Heart left ventricle (tissue), 16 donors: ENCODE measurements around the gene OAS2. TPM values are rescaled to one million over a fixed set of nuclear protein-coding genes. Genes with fewer than 3 reads are reported as not detected.

Source experiments
- ATAC-seq, 4 donors: fragments of 200-7000 bp; cut with Tn5 transposase; one replicate each; pipeline ENCODE4 v1.9.1; 2020 to 2022; ENCODE audit warnings: moderate library complexity in 4 of 4, mild to moderate bottlenecking in 3 of 4, moderate number of reproducible peaks in 1 of 4
- DNase-seq, 5 donors: peaks; one replicate each; pipeline ENCODE4 v3.0.0-alpha.2; 2020
- H3K27ac ChIP-seq, 12 donors: fragments of 200-600 bp; sonication (generic) in 4 of 12; one replicate each; pipeline versions ENCODE4 v1.5.0 to v1.8.0; 2016 to 2022; ENCODE audit warnings: mild to moderate bottlenecking in 2 of 12
- H3K27me3 ChIP-seq, 9 donors: fragments of 200-600 bp; sonication (generic) in 2 of 9; one replicate each; pipeline versions ENCODE4 v1.5.1 to v1.8.0; 2016 to 2022; ENCODE audit warnings: mild to moderate bottlenecking in 3 of 9
- H3K36me3 ChIP-seq, 9 donors: fragments of 200-600 bp; sonication (generic) in 2 of 9; one replicate each; pipeline versions ENCODE4 v1.5.0 to v1.8.0; 2018 to 2022; ENCODE audit warnings: mild to moderate bottlenecking in 2 of 9
- H3K4me1 ChIP-seq, 12 donors: fragments of 200-600 bp; sonication (generic) in 4 of 12; one replicate each; pipeline versions ENCODE4 v1.5.0 to v1.8.0; 2016 to 2022; ENCODE audit warnings: mild to moderate bottlenecking in 3 of 12
- H3K4me3 ChIP-seq, 12 donors: fragments of 200-600 bp; sonication (generic) in 4 of 12; one replicate each; pipeline versions ENCODE4 v1.5.0 to v1.8.0; 2017 to 2022; ENCODE audit warnings: mild to moderate bottlenecking in 9 of 12, moderate library complexity in 4 of 12
- H3K9me3 ChIP-seq, 12 donors: fragments of 200-600 bp; sonication (generic) in 4 of 12; one replicate each; pipeline versions ENCODE4 v1.5.0 to v1.8.0; 2016 to 2022; ENCODE audit warnings: mild to moderate bottlenecking in 1 of 12
- POLR2A ChIP-seq, 2 donors: fragments of 450-650 bp; IDR thresholded peaks; one replicate each; pipeline ENCODE4 v1.6.1; 2017; ENCODE audit warnings: antibody characterized with exemption in 2 of 2, mild to moderate bottlenecking in 2 of 2, moderate library complexity in 2 of 2
- WGBS, 4 donors: extraction: QIAGEN DNeasy Blood & Tissue Kit in 2 of 4; methylation state at CpG; one replicate each; pipeline versions ENCODE4 v1.1.5 to v1.1.7; 2013 to 2018; 5-methylcytosine and 5-hydroxymethylcytosine counted together
- intact Hi-C, 10 donors: fragments of 100-400 bp; cut with DNase I; formaldehyde crosslinking; loops; one replicate each; pipeline versions ENCODE4 v1.11.1 to v1.14.2; 2022
- polyA plus RNA-seq, 2 donors: library from polyadenylated mRNA; stranded (reverse); fragments of 200-250 nt; gene quantifications; one replicate each; pipeline ENCODE4 v1.2.3, GENCODE V29; 2013
- total RNA-seq, 9 donors: library from RNA; depleted of rRNA in 2 of 9; stranded (reverse); fragments of >200 nt in 2 of 9; fragmentation: NEBNext Ultra II Directional in 3 of 9; extraction: Animal tissue kit (Norgen Biotek cat#: 25700) in 3 of 9; gene quantifications; one replicate each; pipeline versions ENCODE4 v1.1.0 to v1.2.4, GENCODE V29; 2016 to 2023
- TF ChIP-seq, protein P1 (sequence below), 12 donors: fragments of 200-600 bp; sonication (generic) in 4 of 12; IDR thresholded peaks; one replicate each; pipeline versions ENCODE4 v1.5.0 to v1.8.0; 2018 to 2022; ENCODE audit warnings: antibody characterized with exemption in 12 of 12, mild to moderate bottlenecking in 5 of 12
- donor health status: ischemic (EF 13 %, LVEDD 7.1; RV severe dilation, severe dysfunction).
- donor health status: healthy with polysubstance abuse.
- donor health status: DM: no; HTN: yes; CAD: no.
- donor health status: DM: no; HTN: no; CAD: no.
- donor health status: ischemic (EF 25% LVEDD 6.9; RV normal size, moderate dysfunction).
- donor health status: ischemic (EF 25% LVEDD 5.7; RV mildly dilated, moderate dysfunction).
- donor health status: healthy.
- donor health status: DM: yes; HTN: yes; CAD: no.
- donor health status: ischemic (EF 35%, LVEDD 5.7; RV mildly dilated, moderate dysfunction).
- donor health status: nonischemic (EF 11% LVEDD 7.7; RV severe dilation, severe dysfunction).
- donor health status: DM: yes; HTN: yes; CAD: no.
- donor health status: PGD.
- donor health status: ischemic (EF 29% LVEDD 5.4; RV normal size, mild dysfunction).
- donor health status: nonischemic (EF 23%, LVEDD 6.1; RV moderate dilation, normal function).

Gene OAS2
- total and polyA plus RNA-seq, 11 donors: 3.8 to 46.1 (median 7.3) TPM

DNA sequence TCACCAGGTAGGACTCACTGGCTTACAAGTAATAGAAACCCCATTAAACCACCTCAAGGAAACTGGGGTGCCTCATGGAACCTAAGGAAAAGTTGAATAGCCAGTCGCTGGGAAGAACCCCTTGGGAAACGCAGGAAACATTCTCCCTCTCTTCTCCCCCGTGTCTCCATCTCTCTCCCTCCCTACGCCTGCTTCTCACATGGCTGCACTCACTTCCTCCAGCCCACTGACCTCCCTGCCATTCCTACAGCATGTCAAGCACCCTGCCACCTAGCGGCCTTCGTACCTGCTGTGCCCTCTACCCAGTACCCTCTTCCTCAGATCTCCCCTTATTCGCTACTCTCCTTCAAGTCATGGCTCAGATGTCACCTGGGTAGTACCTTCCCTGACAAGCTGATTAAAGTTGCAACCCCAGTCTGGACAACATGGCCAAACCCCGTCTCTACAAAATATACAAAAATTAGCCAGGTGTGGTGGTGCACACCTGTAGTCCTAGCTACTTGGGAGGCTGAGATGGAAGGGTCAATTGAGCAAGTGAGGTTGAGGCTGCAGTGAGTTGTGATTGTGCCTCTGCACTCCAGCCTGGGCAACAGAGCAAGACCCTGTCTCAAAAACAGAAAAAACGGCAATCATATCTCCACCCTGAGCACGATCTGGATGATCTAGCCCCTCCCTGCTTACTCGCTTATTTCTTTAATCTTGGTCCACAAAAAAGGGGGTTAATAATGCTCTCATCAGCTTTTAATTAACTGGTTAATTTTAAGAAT is 71.8 kb downstream of the OAS2 start:
- no peaks in the 10 kb centered on the region for H3K9me3 ChIP-seq
- TF ChIP-seq POLR2A (IDR thresholded peaks at IDR 0.05): no peak
- TF ChIP-seq, protein P1, sequence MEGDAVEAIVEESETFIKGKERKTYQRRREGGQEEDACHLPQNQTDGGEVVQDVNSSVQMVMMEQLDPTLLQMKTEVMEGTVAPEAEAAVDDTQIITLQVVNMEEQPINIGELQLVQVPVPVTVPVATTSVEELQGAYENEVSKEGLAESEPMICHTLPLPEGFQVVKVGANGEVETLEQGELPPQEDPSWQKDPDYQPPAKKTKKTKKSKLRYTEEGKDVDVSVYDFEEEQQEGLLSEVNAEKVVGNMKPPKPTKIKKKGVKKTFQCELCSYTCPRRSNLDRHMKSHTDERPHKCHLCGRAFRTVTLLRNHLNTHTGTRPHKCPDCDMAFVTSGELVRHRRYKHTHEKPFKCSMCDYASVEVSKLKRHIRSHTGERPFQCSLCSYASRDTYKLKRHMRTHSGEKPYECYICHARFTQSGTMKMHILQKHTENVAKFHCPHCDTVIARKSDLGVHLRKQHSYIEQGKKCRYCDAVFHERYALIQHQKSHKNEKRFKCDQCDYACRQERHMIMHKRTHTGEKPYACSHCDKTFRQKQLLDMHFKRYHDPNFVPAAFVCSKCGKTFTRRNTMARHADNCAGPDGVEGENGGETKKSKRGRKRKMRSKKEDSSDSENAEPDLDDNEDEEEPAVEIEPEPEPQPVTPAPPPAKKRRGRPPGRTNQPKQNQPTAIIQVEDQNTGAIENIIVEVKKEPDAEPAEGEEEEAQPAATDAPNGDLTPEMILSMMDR (IDR thresholded peaks at IDR 0.05): peak in 2 of 12 donors; percentile 9 to 20
- intact Hi-C loops: loop anchor here (2.0 to 5.0 kb wide), 9 partner anchors 47 to 125 kb away; no protein-coding TSS in a partner anchor
- 46 to 55% (median 48%) methylated on average over 11 of the region's 11 CpGs for WGBS, 4 donors
- peaks cover 0 to 21% (median 4%) of the 10 kb centered on the region in 9 donors for H3K27me3 ChIP-seq
- H3K27ac ChIP-seq: no peak overlapping the region
- DNase-seq (no peak), ATAC-seq (no peak)
- H3K36me3 ChIP-seq: no peaks in the 10 kb centered on the region
- no peaks in the 10 kb centered on the region for H3K4me1 ChIP-seq
- no peak overlapping the region for H3K4me3 ChIP-seq

DNA sequence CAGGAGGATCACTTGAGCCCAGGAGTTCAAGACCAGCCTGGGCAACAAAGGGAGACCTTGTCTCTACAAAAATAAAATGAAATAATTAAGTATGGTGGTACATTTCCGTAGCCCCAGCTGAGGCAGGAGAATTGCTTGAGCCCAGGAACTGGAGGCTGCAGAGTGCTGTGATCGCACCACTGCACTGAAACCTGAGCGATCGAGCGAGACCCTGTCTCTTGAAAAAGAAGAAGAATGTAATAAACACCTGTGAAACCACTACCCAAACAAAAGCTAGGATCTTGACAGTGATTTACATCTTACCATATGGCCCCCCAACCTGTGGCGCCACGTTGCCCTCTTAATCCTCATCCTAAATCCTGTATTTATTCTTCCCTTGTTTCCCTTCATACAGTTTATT is 72.5 kb downstream of the OAS2 start:
- Histone ChIP-seq H3K9me3 (no peaks in the 10 kb centered on the region), H3K36me3 (no peaks in the 10 kb centered on the region), H3K27me3 (peaks cover 0 to 27% (median 5%) of the 10 kb centered on the region in 9 donors), H3K27ac (no peak overlapping the region), H3K4me1 (no peaks in the 10 kb centered on the region), H3K4me3 (no peak overlapping the region)
- TF ChIP-seq, protein P1 (IDR thresholded peaks at IDR 0.05): no peak
- TF ChIP-seq POLR2A (IDR thresholded peaks at IDR 0.05): no peak
- intact Hi-C loops: loop anchor here in 2 of 10 donors (2.0 to 5.0 kb wide), 3 partner anchors 47 to 122 kb away; no protein-coding TSS in a partner anchor
- DNase-seq: no peak
- ATAC-seq: no peak
- WGBS, 4 donors: 87 to 95% (median 88%) methylated on average over 7 of the region's 7 CpGs

DNA sequence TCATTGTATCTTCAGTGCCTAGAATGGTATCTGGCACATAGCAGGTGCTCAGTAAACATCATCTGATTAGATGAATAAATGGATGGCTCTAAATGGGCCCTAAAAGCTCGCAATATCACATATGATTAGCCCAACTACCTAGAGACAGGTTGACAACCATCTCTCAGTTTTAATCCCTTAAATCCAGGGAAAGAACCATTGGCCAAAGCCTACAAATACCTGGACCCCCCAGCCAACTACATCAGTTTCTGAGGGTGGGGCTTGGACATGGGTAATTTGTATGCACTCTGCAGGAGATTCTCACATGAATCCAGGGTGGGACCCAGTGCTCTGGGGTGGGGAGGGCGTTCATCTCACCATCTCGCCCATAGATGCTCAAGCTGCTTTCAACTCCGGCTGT is 73.4 kb downstream of the OAS2 start:
- Histone ChIP-seq H3K27me3 (peaks cover 4 to 37% (median 13%) of the 10 kb centered on the region in 9 donors), H3K4me3 (no peak overlapping the region), H3K27ac (no peak overlapping the region), H3K4me1 (peaks cover 0 to 7% (median 1%) of the 10 kb centered on the region in 12 donors), H3K36me3 (no peaks in the 10 kb centered on the region), H3K9me3 (no peaks in the 10 kb centered on the region)
- no peak for DNase-seq
- WGBS, 4 donors: 84 to 91% (median 86%) methylated on average over 4 of the region's 4 CpGs
- TF ChIP-seq, protein P1 (IDR thresholded peaks at IDR 0.05): no peak
- TF ChIP-seq POLR2A (IDR thresholded peaks at IDR 0.05): no peak
- intact Hi-C loops: loop anchor here in 2 of 10 donors (2.0 to 5.0 kb wide), 3 partner anchors 46 to 121 kb away; no protein-coding TSS in a partner anchor
- ATAC-seq: no peak

DNA sequence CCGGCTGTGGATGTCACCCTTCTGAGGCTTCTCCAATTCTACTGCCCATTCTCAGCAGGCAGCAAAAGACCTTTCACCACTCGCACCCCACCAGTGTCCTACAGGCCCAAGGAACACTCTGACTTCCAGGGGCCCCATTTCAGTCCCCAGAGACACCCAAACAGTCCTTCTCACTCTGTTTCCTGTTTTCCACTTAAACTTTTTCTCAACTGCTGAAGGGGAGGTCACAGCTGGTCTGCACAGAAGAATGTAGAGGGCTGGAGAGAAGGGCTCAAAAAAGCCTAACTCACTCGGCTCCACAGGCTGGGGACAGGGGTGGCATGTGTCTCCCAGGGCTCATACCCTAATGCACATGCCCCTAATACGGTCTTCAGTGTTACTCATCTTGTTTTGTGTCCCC is 74.0 kb downstream of the OAS2 start:
- Histone ChIP-seq H3K4me3 (no peak overlapping the region), H3K9me3 (no peaks in the 10 kb centered on the region), H3K36me3 (no peaks in the 10 kb centered on the region), H3K27me3 (peaks cover 8 to 42% (median 19%) of the 10 kb centered on the region in 9 donors), H3K27ac (no peak overlapping the region), H3K4me1 (peaks cover 0 to 12% (median 5%) of the 10 kb centered on the region in 12 donors)
- intact Hi-C loops: loop anchor here in 2 of 10 donors (5.0 kb wide), 2 partner anchors 45 to 120 kb away; no protein-coding TSS in a partner anchor
- 52 to 66% (median 59%) methylated on average over 4 of the region's 4 CpGs for WGBS, 4 donors
- no peak for DNase-seq
- no peak for ATAC-seq
- TF ChIP-seq, protein P1 (IDR thresholded peaks at IDR 0.05): no peak
- no peak for TF ChIP-seq POLR2A (IDR thresholded peaks at IDR 0.05)
